ENCODE results near the gene PCDHGC4. TPM values are rescaled to one million over a fixed set of nuclear protein-coding genes. Genes with fewer than 3 reads are reported as not detected.
A peak's percentile ranks its signal among the peaks of the same experiment; 100 is the strongest.

PCDHGC4 gene
- total RNA-seq, 1 experiment from 2014 or later: 0.40 TPM

DNA sequence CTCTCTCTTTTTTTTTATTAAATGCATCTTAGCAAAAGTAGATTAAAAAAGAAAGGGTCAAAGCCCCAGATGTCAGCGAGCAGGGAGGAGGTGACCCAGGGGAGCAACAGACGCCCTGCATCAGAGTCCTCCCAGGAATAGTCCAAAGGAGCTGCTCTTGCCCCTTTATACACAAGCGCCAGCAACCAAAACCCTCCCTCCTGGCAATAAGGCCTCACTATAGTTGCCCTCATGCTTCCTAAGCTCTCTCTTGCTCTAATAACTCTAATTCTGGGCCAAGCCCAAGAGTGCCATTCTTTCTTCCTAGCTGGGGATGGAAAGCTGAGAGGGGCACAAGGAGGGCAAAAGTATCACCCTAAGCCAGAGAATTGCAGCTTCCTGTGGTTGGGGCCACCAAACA lies 30.3 kb downstream of the PCDHGC4 start:
- ChIA-PET POLR2A (interaction anchor here (0.7 to 3.5 kb wide), 9 partner anchors 9 to 102 kb away, joined by 3 to 27 read pairs (median 5); partner anchors contain the start of gene PCDHGC3), CTCF (interaction anchor here (0.5 to 11.5 kb wide), 17 partner anchors 10 to 727 kb away, joined by 3 to 191 read pairs (median 5); partner anchors contain the start of genes PCDHB10, PCDHGA10, PCDHGA12 and PCDHGB5)
- peaks cover 77% of the 10 kb centered on the region for H3K36me3 Mint-ChIP-seq (ENCODE audit: insufficient read depth, unreplicated experiment)
- H3K27me3 Mint-ChIP-seq (ENCODE audit: insufficient read depth, unreplicated experiment): no peaks in the 10 kb centered on the region
- no peak overlapping the region for H3K4me3 Mint-ChIP-seq (ENCODE audit: unreplicated experiment)
- BruUV-seq (replicated peaks): TSS peak; percentile 60
- H3K4me1 Mint-ChIP-seq (ENCODE audit: insufficient read depth, unreplicated experiment): peaks cover 52% of the 10 kb centered on the region
- intact Hi-C loops (cut with micrococcal nuclease): no loop called here
- no peak for DNase-seq (ENCODE audit: unreplicated experiment)
- H3K9me3 Mint-ChIP-seq (ENCODE audit: unreplicated experiment): no peaks in the 10 kb centered on the region
- H3K27ac Mint-ChIP-seq (ENCODE audit: low read depth, unreplicated experiment): peak overlapping the region; percentile 81
- TF ChIP-seq, protein P1, sequence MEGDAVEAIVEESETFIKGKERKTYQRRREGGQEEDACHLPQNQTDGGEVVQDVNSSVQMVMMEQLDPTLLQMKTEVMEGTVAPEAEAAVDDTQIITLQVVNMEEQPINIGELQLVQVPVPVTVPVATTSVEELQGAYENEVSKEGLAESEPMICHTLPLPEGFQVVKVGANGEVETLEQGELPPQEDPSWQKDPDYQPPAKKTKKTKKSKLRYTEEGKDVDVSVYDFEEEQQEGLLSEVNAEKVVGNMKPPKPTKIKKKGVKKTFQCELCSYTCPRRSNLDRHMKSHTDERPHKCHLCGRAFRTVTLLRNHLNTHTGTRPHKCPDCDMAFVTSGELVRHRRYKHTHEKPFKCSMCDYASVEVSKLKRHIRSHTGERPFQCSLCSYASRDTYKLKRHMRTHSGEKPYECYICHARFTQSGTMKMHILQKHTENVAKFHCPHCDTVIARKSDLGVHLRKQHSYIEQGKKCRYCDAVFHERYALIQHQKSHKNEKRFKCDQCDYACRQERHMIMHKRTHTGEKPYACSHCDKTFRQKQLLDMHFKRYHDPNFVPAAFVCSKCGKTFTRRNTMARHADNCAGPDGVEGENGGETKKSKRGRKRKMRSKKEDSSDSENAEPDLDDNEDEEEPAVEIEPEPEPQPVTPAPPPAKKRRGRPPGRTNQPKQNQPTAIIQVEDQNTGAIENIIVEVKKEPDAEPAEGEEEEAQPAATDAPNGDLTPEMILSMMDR (IDR thresholded peaks at IDR 0.05; ENCODE audit: unreplicated experiment): no peak

- CTCF ChIA-PET: interaction anchor here (0.9 to 11.5 kb wide), 12 partner anchors 9 to 323 kb away, joined by 3 to 191 read pairs (median 5); partner anchors contain the start of genes PCDHB10, PCDHGB5 and PCDHGC3
- H3K27ac Mint-ChIP-seq (ENCODE audit: low read depth, unreplicated experiment): peak overlapping the region; percentile 20
- H3K4me1 Mint-ChIP-seq (ENCODE audit: insufficient read depth, unreplicated experiment): peaks cover 62% of the 10 kb centered on the region
- no TSS peak for BruUV-seq (replicated peaks)
- no peak for DNase-seq (ENCODE audit: unreplicated experiment)
- intact Hi-C loops (cut with micrococcal nuclease): no loop called here
- TF ChIP-seq, protein P1 (IDR thresholded peaks at IDR 0.05; ENCODE audit: unreplicated experiment): no peak
- POLR2A ChIA-PET: interaction anchor here (0.7 to 3.5 kb wide), 5 partner anchors 8 to 42 kb away, joined by 3 to 27 read pairs (median 9); partner anchors contain the start of gene PCDHGC3
- no peak overlapping the region for H3K4me3 Mint-ChIP-seq (ENCODE audit: unreplicated experiment)
- peaks cover 83% of the 10 kb centered on the region for H3K36me3 Mint-ChIP-seq (ENCODE audit: insufficient read depth, unreplicated experiment)
- no peaks in the 10 kb centered on the region for H3K9me3 Mint-ChIP-seq (ENCODE audit: unreplicated experiment)
- H3K27me3 Mint-ChIP-seq (ENCODE audit: insufficient read depth, unreplicated experiment): no peaks in the 10 kb centered on the region
Observed at GRCh38 chr5:141515946-141516671, 31.3 kb downstream of the PCDHGC4 start.

- ChIA-PET POLR2A (no interaction called here), CTCF (interaction anchor here (0.7 to 11.5 kb wide), 7 partner anchors 8 to 135 kb away, joined by 3 to 191 read pairs (median 5); partner anchors contain the start of gene PCDHGC3)
- intact Hi-C loops (cut with micrococcal nuclease): no loop called here
- H3K36me3 Mint-ChIP-seq (ENCODE audit: insufficient read depth, unreplicated experiment): peaks cover 78% of the 10 kb centered on the region
- H3K4me1 Mint-ChIP-seq (ENCODE audit: insufficient read depth, unreplicated experiment): peaks cover 67% of the 10 kb centered on the region
- no peak overlapping the region for H3K4me3 Mint-ChIP-seq (ENCODE audit: unreplicated experiment)
- no TSS peak for BruUV-seq (replicated peaks)
- H3K27me3 Mint-ChIP-seq (ENCODE audit: insufficient read depth, unreplicated experiment): no peaks in the 10 kb centered on the region
- no peaks in the 10 kb centered on the region for H3K9me3 Mint-ChIP-seq (ENCODE audit: unreplicated experiment)
- peak overlapping the region; percentile 20 for H3K27ac Mint-ChIP-seq (ENCODE audit: low read depth, unreplicated experiment)
- TF ChIP-seq, protein P1 (IDR thresholded peaks at IDR 0.05; ENCODE audit: unreplicated experiment): no peak
- no peak for DNase-seq (ENCODE audit: unreplicated experiment)
Observed at GRCh38 chr5:141516672-141517025, 31.8 kb downstream of the PCDHGC4 start.

DNA sequence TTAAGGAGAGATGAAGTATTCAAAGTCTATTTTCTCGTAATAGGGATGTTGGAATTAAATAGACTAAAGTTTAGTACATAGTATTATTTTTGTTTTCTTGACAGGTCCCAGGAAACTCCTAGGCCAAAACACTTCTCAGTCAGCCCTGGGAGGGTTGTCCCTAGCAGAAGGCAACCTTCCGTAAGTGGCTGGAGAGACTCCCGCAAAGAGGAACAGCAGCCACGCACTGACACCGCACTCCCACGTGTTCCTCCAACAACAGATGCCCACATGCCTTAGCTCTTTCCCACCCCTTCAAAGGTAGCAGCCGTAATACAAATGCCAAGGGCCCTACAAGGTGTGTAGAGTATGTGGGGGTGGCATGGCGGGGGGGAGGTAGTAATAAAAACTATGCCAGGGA lies 32.5 kb downstream of the PCDHGC4 start:
- no peak overlapping the region for H3K27ac Mint-ChIP-seq (ENCODE audit: low read depth, unreplicated experiment)
- H3K4me3 Mint-ChIP-seq (ENCODE audit: unreplicated experiment): no peak overlapping the region
- no peaks in the 10 kb centered on the region for H3K9me3 Mint-ChIP-seq (ENCODE audit: unreplicated experiment)
- H3K36me3 Mint-ChIP-seq (ENCODE audit: insufficient read depth, unreplicated experiment): peaks cover 77% of the 10 kb centered on the region
- ChIA-PET CTCF (interaction anchor here (0.6 to 11.5 kb wide), 8 partner anchors 7 to 294 kb away, joined by 3 to 191 read pairs (median 4); partner anchors contain the start of gene PCDHGC3), POLR2A (interaction anchor here (0.7 kb wide), 1 partner anchor 94 kb away, joined by 3 read pairs; no protein-coding TSS in a partner anchor)
- DNase-seq (ENCODE audit: unreplicated experiment): no peak
- H3K27me3 Mint-ChIP-seq (ENCODE audit: insufficient read depth, unreplicated experiment): no peaks in the 10 kb centered on the region
- BruUV-seq (replicated peaks): no TSS peak
- intact Hi-C loops (cut with micrococcal nuclease): no loop called here
- TF ChIP-seq, protein P1 (IDR thresholded peaks at IDR 0.05; ENCODE audit: unreplicated experiment): no peak
- H3K4me1 Mint-ChIP-seq (ENCODE audit: insufficient read depth, unreplicated experiment): peaks cover 73% of the 10 kb centered on the region

Data from MCF 10A (cell line).